ENCODE measurements around the gene LMNTD2.

The LMNTD2 gene

GRCh38 chr11:531919-532526 is 28.5 kb downstream of the LMNTD2 start:
- no peak for TF ChIP-seq CTCF (IDR thresholded peaks at IDR 0.05)
- no peak overlapping the region for H3K27ac Mint-ChIP-seq
- DNase-seq, result no peak
- H3K27me3 Mint-ChIP-seq (ENCODE audit: low read depth, poor library complexity), result peaks cover 5% of the 10 kb centered on the region
- H3K9me3 Mint-ChIP-seq, result no peaks in the 10 kb centered on the region
- no peaks in the 10 kb centered on the region for H3K36me3 Mint-ChIP-seq (ENCODE audit: low read depth)
- H3K4me1 Mint-ChIP-seq, result peaks cover 9% of the 10 kb centered on the region
- no peak overlapping the region for H3K4me3 Mint-ChIP-seq

GRCh38 chr11:530960-531831 is 29.3 kb downstream of the LMNTD2 start:
- Mint-ChIP-seq H3K27me3 (ENCODE audit: low read depth, poor library complexity) (peaks cover 2% of the 10 kb centered on the region), H3K27ac (no peak overlapping the region), H3K9me3 (peaks cover 2% of the 10 kb centered on the region), H3K36me3 (ENCODE audit: low read depth) (no peaks in the 10 kb centered on the region), H3K4me1 (peaks cover 9% of the 10 kb centered on the region), H3K4me3 (no peak overlapping the region)
- DNase-seq, result no peak
- no peak for TF ChIP-seq CTCF (IDR thresholded peaks at IDR 0.05)

- H3K27ac Mint-ChIP-seq, result no peak overlapping the region
- peaks cover 3% of the 10 kb centered on the region for H3K9me3 Mint-ChIP-seq
- H3K4me1 Mint-ChIP-seq, result peaks cover 9% of the 10 kb centered on the region
- DNase-seq, result no peak
- no peaks in the 10 kb centered on the region for H3K27me3 Mint-ChIP-seq (ENCODE audit: low read depth, poor library complexity)
- no peak overlapping the region for H3K4me3 Mint-ChIP-seq
- TF ChIP-seq CTCF (IDR thresholded peaks at IDR 0.05), result no peak
- no peaks in the 10 kb centered on the region for H3K36me3 Mint-ChIP-seq (ENCODE audit: low read depth)
Measured at GRCh38 chr11:529728-530411, 30.7 kb downstream of the LMNTD2 start.

- no peak for TF ChIP-seq CTCF (IDR thresholded peaks at IDR 0.05)
- Mint-ChIP-seq H3K36me3 (ENCODE audit: low read depth) (peaks cover 2% of the 10 kb centered on the region), H3K4me1 (peaks cover 9% of the 10 kb centered on the region)
Measured at GRCh38 chr11:528815-529727, 31.5 kb downstream of the LMNTD2 start.

GRCh38 chr11:528166-528814 is 32.2 kb downstream of the LMNTD2 start:
- no peak for TF ChIP-seq CTCF (IDR thresholded peaks at IDR 0.05)
- H3K27ac Mint-ChIP-seq, result no peak overlapping the region
- peaks cover 5% of the 10 kb centered on the region for H3K36me3 Mint-ChIP-seq (ENCODE audit: low read depth)
- H3K4me1 Mint-ChIP-seq, result peaks cover 9% of the 10 kb centered on the region
- H3K27me3 Mint-ChIP-seq (ENCODE audit: low read depth, poor library complexity), result peaks cover 4% of the 10 kb centered on the region
- peaks cover 11% of the 10 kb centered on the region for H3K9me3 Mint-ChIP-seq
- DNase-seq, result no peak
- no peak overlapping the region for H3K4me3 Mint-ChIP-seq

More at GRCh38 chr11:528815-529727, 31.5 kb downstream of the LMNTD2 start:
- DNase-seq, result no peak
- H3K4me3 Mint-ChIP-seq, result no peak overlapping the region
- H3K9me3 Mint-ChIP-seq, result peaks cover 6% of the 10 kb centered on the region
- no peaks in the 10 kb centered on the region for H3K27me3 Mint-ChIP-seq (ENCODE audit: low read depth, poor library complexity)
- no peak overlapping the region for H3K27ac Mint-ChIP-seq
